PC-3 (cell line): ENCODE results near the gene SEPTIN1. TPM values are rescaled to one million over a fixed set of nuclear protein-coding genes. Genes with fewer than 3 reads are reported as not detected.

ENCODE experiments used
- ATAC-seq: fragments of 200-7000 bp; cut with Tn5 transposase; 2 replicates; pipeline ENCODE4 v1.9.1; 2020; ENCODE audit warnings: mild to moderate bottlenecking, moderate library complexity
- BruUV-seq: library from RNA; stranded (reverse); fragments of 400-500 nt; replicated peaks from 2 replicates; lab custom pipeline; 2021; lab: Mats Ljungman, UMichigan
- CTCF ChIA-PET: fragments of 300-600 bp; sonication (Branson Sonifier 250); formaldehyde crosslinking; loops from one replicate; lab custom pipeline; 2022; ENCODE audit warnings: antibody characterized with exemption; lab: Charles Lee
- POLR2A ChIA-PET: fragments of 300-600 bp; sonication (Branson Sonifier 250); formaldehyde crosslinking; loops from one replicate; lab custom pipeline; 2022; ENCODE audit warnings: antibody characterized with exemption; ENCODE audit not compliant: unreplicated experiment; lab: Charles Lee
- DNase-seq: peaks from one replicate; pipeline ENCODE4 v3.0.0-alpha.2; 2015
- H2AFZ ChIP-seq: fragments of 300-600 bp; sonication (generic); 2 replicates; pipeline ENCODE4 v1.6.0; 2016; ENCODE audit warnings: antibody characterized with exemption, low read length
- H3F3A ChIP-seq: fragments of 300-600 bp; sonication (generic); one replicate; pipeline ENCODE4 v1.6.0; 2017; ENCODE audit warnings: antibody characterized with exemption, low read length, control low read depth, mild to moderate bottlenecking; ENCODE audit not compliant: unreplicated experiment
- H3K27ac ChIP-seq: fragments of 300-600 bp; sonication (generic); 2 replicates; pipeline ENCODE4 v1.5.1; 2016; ENCODE audit warnings: mild to moderate bottlenecking, low read length
- H3K27me3 ChIP-seq: fragments of 300-600 bp; sonication (generic); 2 replicates; pipeline ENCODE4 v1.6.1; 2016; ENCODE audit warnings: low read length, mixed read lengths
- H3K36me3 ChIP-seq: fragments of 300-600 bp; sonication (generic); 2 replicates; pipeline ENCODE4 v1.6.1; 2016; ENCODE audit warnings: low read depth, mixed run types, low read length, mixed read lengths
- H3K4me1 ChIP-seq: fragments of 300-600 bp; sonication (generic); 2 replicates; pipeline ENCODE4 v1.5.1; 2016; ENCODE audit warnings: low read length; ENCODE audit not compliant: insufficient read depth
- H3K4me2 ChIP-seq: fragments of 300-600 bp; sonication (generic); 2 replicates; pipeline ENCODE4 v1.6.0; 2016; ENCODE audit warnings: low read length
- H3K4me3 ChIP-seq: fragments of 300-600 bp; sonication (generic); 2 replicates; pipeline ENCODE4 v1.5.1; 2016; ENCODE audit warnings: mild to moderate bottlenecking, low read length, mixed read lengths
- H3K79me2 ChIP-seq: fragments of 300-600 bp; sonication (generic); 2 replicates; pipeline ENCODE4 v1.6.1; 2017; ENCODE audit warnings: low read length, mixed read lengths
- H3K9ac ChIP-seq: fragments of 300-600 bp; sonication (generic); 2 replicates; pipeline ENCODE4 v1.6.0; 2016; ENCODE audit warnings: mild to moderate bottlenecking, low read length
- H3K9me2 ChIP-seq: fragments of 300-600 bp; sonication (generic); replicated peaks from 2 replicates; pipeline ENCODE4 v1.6.1; 2016; ENCODE audit warnings: mixed run types, low read length, mixed read lengths
- H3K9me3 ChIP-seq: fragments of 300-600 bp; sonication (generic); 2 replicates; pipeline ENCODE4 v1.6.1; 2016; ENCODE audit warnings: low read length, mixed read lengths
- H4K20me1 ChIP-seq: fragments of 300-600 bp; sonication (generic); 2 replicates; pipeline ENCODE4 v1.6.1; 2016; ENCODE audit warnings: low read length, mixed read lengths
- EZH2 ChIP-seq: fragments of 300-600 bp; sonication (generic); IDR thresholded peaks from one replicate; pipeline ENCODE4 v1.6.1; 2017; ENCODE audit warnings: antibody characterized with exemption, mild to moderate bottlenecking, low read length; ENCODE audit not compliant: unreplicated experiment
- EZH2phosphoT487 ChIP-seq: fragments of 300-600 bp; sonication (generic); IDR thresholded peaks from 2 replicates; pipeline ENCODE4 v1.6.1; 2018; ENCODE audit warnings: mild to moderate bottlenecking, antibody characterized with exemption, low read length, borderline replicate concordance
- intact Hi-C: fragments of 100-400 bp; cut with micrococcal nuclease; formaldehyde crosslinking; loops from 2 replicates; pipeline ENCODE4 v1.9.0; 2023
- total RNA-seq: library from RNA; depleted of rRNA; stranded (reverse); fragments of >200 nt; gene quantifications from 2 replicates; pipeline ENCODE4 v1.2.3, GENCODE V29; 2014
- TF ChIP-seq, protein P1 (sequence below): fragments of 300-600 bp; sonication (generic); conservative IDR thresholded peaks from 2 replicates; pipeline ENCODE4 v1.5.1; 2017; ENCODE audit warnings: antibody characterized with exemption, low read depth, mild to moderate bottlenecking, low read length

The SEPTIN1 gene
- total RNA-seq, 1 experiment from 2014 or later = 0.55 TPM

- peak overlapping the region; percentile 100 for H3K4me2 ChIP-seq
- CTCF ChIA-PET = interaction anchor here (1.0 to 1.3 kb wide), 2 partner anchors 25 to 39 kb away, joined by 4 to 8 read pairs; partner anchors contain the start of gene ZNF48
- POLR2A ChIA-PET = no interaction called here
- H3K27ac ChIP-seq = no peak overlapping the region
- ATAC-seq = peak; percentile 4
- H3K4me3 ChIP-seq = peak overlapping the region; percentile 94
- no peaks in the 10 kb centered on the region; the same call in 1 of the 2 replicates for H3K36me3 ChIP-seq
- no peaks in the 10 kb centered on the region for H3K27me3 ChIP-seq
- H3F3A ChIP-seq = no peaks in the 10 kb centered on the region
- DNase-seq = no peak
- H4K20me1 ChIP-seq = peaks cover 19% of the 10 kb centered on the region
- peaks cover 21% of the 10 kb centered on the region for H3K4me1 ChIP-seq
- no peaks in the 10 kb centered on the region for H3K9me2 ChIP-seq
- H3K9ac ChIP-seq = peak overlapping the region; percentile 78
- no TSS peak for BruUV-seq
- no peaks in the 10 kb centered on the region for H3K9me3 ChIP-seq
- H2AFZ ChIP-seq = no peak overlapping the region
- peaks cover 49% of the 10 kb centered on the region for H3K79me2 ChIP-seq
- intact Hi-C loops = loop anchor here (1.0 to 5.0 kb wide), 2 partner anchors 37 to 280 kb away; partner anchors contain the start of genes PRR14 and ZNF771
- TF ChIP-seq EZH2phosphoT487 = no peak
Observed at GRCh38 chr16:30369938-30370455, 12.4 kb downstream of the SEPTIN1 start.

DNA sequence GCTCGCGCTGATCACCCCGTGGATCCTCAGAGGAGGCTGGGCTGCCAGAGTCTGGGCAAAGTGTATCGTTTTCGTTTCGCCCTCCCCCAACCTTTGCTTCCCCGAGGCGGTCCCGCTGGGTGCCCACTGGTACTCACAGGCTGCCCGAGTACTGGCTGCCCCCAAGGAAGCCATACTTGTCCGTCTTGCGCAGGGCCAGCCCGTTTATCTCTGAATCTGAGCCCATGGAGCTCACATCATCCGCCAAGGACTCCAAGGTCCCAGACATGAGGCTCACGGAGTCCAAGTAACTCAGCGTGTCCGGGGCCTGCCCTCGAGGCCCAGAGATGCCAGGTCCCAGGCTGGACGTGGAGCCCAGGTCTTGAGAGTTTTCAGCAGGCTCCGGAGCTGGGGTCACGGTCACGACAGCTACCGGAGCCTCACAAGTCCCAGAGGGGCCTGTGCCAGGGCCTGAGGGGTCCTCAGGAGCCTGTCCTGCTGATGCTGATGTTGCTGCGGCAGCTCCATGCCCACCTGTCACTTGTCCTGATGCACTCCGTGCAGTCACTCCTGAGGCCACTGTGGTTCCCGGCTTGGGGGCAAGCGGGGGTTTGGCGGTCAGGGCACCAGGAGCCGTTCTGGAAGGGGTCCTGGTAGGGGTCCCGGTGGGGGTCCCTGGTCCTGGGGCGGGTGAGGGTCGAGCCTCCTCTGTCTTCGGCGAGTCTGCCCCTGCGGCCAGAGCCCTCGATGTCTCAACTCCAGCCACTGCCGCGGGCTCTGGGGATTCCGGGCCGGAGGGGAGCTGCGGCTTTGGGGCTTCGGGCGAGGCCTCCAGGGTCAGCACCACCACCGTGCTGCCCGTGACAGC, 13.0 kb downstream of the SEPTIN1 start:
- Histone ChIP-seq H3K4me1 (peaks cover 21% of the 10 kb centered on the region), H2AFZ (no peak overlapping the region), H3K36me3 (no peaks in the 10 kb centered on the region; the same call in 1 of the 2 replicates), H3K9ac (peak overlapping the region; percentile 78), H3K79me2 (peaks cover 55% of the 10 kb centered on the region), H3K27me3 (no peaks in the 10 kb centered on the region), H3K9me2 (no peaks in the 10 kb centered on the region), H3K4me2 (peak overlapping the region; percentile 100), H3F3A (no peaks in the 10 kb centered on the region), H4K20me1 (peaks cover 19% of the 10 kb centered on the region), H3K27ac (peak overlapping the region; percentile 55), H3K9me3 (no peaks in the 10 kb centered on the region), H3K4me3 (peak overlapping the region; percentile 94)
- intact Hi-C loops = loop anchor here (5.0 kb wide), 1 partner anchor 38 kb away; the partner anchor contains the start of gene ZNF771
- ChIA-PET CTCF (no interaction called here), POLR2A (no interaction called here)
- ATAC-seq = no peak
- DNase-seq = peak; percentile 8
- no peak for TF ChIP-seq EZH2phosphoT487
- TF ChIP-seq, protein P1, sequence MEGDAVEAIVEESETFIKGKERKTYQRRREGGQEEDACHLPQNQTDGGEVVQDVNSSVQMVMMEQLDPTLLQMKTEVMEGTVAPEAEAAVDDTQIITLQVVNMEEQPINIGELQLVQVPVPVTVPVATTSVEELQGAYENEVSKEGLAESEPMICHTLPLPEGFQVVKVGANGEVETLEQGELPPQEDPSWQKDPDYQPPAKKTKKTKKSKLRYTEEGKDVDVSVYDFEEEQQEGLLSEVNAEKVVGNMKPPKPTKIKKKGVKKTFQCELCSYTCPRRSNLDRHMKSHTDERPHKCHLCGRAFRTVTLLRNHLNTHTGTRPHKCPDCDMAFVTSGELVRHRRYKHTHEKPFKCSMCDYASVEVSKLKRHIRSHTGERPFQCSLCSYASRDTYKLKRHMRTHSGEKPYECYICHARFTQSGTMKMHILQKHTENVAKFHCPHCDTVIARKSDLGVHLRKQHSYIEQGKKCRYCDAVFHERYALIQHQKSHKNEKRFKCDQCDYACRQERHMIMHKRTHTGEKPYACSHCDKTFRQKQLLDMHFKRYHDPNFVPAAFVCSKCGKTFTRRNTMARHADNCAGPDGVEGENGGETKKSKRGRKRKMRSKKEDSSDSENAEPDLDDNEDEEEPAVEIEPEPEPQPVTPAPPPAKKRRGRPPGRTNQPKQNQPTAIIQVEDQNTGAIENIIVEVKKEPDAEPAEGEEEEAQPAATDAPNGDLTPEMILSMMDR = no peak
- TF ChIP-seq EZH2 = no peak
- BruUV-seq = no TSS peak

- Histone ChIP-seq H3K4me1 (peaks cover 21% of the 10 kb centered on the region), H3K9ac (peak overlapping the region; percentile 78), H3K36me3 (no peaks in the 10 kb centered on the region; the same call in 1 of the 2 replicates), H3K9me3 (no peaks in the 10 kb centered on the region), H3K9me2 (no peaks in the 10 kb centered on the region), H3K4me3 (peak overlapping the region; percentile 94), H4K20me1 (peaks cover 19% of the 10 kb centered on the region), H3K27ac (peak overlapping the region; percentile 55), H3K4me2 (peak overlapping the region; percentile 100), H3F3A (no peaks in the 10 kb centered on the region), H2AFZ (no peak overlapping the region), H3K27me3 (no peaks in the 10 kb centered on the region), H3K79me2 (peaks cover 60% of the 10 kb centered on the region)
- ChIA-PET CTCF (no interaction called here), POLR2A (no interaction called here)
- TF ChIP-seq EZH2 (no peak), EZH2phosphoT487 (no peak)
- TF ChIP-seq, protein P1 = no peak
- DNase-seq (no peak), ATAC-seq (no peak)
- BruUV-seq = TSS peak; percentile 26
- intact Hi-C loops = loop anchor here (5.0 kb wide), 1 partner anchor 39 kb away; the partner anchor contains the start of gene ZNF771
Observed at GRCh38 chr16:30368792-30369090, 13.6 kb downstream of the SEPTIN1 start.
